HepG2 (cell line): ENCODE results near the gene CTDSPL2. TPM values are rescaled to one million over a fixed set of nuclear protein-coding genes. Genes with fewer than 3 reads are reported as not detected.

Experiments
- AKAP8 ChIP-seq: sonication (generic); formaldehyde crosslinking; IDR thresholded peaks from 2 replicates; pipeline ENCODE4 v1.5.1; 2020; ENCODE audit warnings: mild to moderate bottlenecking, missing genetic modification reagents
- ARID3A ChIP-seq: IDR thresholded peaks from 2 replicates; pipeline ENCODE4 v1.6.1; 2012; ENCODE audit warnings: low read depth, low read length, improper control_type of control experiment
- ARNTL ChIP-seq: sonication (generic); formaldehyde crosslinking; IDR thresholded peaks from 2 replicates; pipeline ENCODE4 v1.4.0; 2020; ENCODE audit warnings: mild to moderate bottlenecking, missing genetic modification reagents
- BRF2 ChIP-seq: sonication (generic); formaldehyde crosslinking; IDR thresholded peaks from 2 replicates; pipeline ENCODE4 v1.8.1; 2022; ENCODE audit warnings: mild to moderate bottlenecking, missing genetic modification reagents
- CENPT ChIP-seq: sonication (generic); formaldehyde crosslinking; IDR thresholded peaks from 2 replicates; pipeline ENCODE4 v1.8.0; 2022; ENCODE audit warnings: low read depth, mild to moderate bottlenecking, moderate library complexity, missing genetic modification reagents
- HNF1A ChIP-seq, 2 experiments: sonication (generic) in 1 of 2; formaldehyde crosslinking in 1 of 2; IDR thresholded peaks; 2 replicates each; pipeline versions ENCODE4 v1.4.0 to v1.6.1; 2016 to 2020; ENCODE audit warnings: borderline replicate concordance in 1 of 2, low read depth in 1 of 2, mild to moderate bottlenecking in 1 of 2, missing genetic modification reagents in 1 of 2
- ISX ChIP-seq: sonication (generic); formaldehyde crosslinking; conservative IDR thresholded peaks from 2 replicates; pipeline ENCODE4 v1.5.0; 2020; ENCODE audit warnings: missing genetic modification reagents
- JARID2 ChIP-seq: sonication (generic); formaldehyde crosslinking; IDR thresholded peaks from 2 replicates; pipeline ENCODE4 v1.8.1; 2023; ENCODE audit warnings: missing genetic modification reagents, inconsistent platforms; ENCODE audit not compliant: insufficient replicate concordance
- JUN ChIP-seq: sonication (generic); formaldehyde crosslinking; IDR thresholded peaks from 2 replicates; pipeline ENCODE4 v1.4.0; 2020; ENCODE audit warnings: mild to moderate bottlenecking, missing genetic modification reagents
- KLF12 ChIP-seq: sonication (generic); formaldehyde crosslinking; IDR thresholded peaks from 2 replicates; pipeline ENCODE4 v1.4.0; 2020; ENCODE audit warnings: missing genetic modification reagents, borderline replicate concordance
- MIER2 ChIP-seq: IDR thresholded peaks from 2 replicates; pipeline ENCODE4 v1.6.1; 2016; ENCODE audit warnings: missing biosample characterization, missing genetic modification reagents
- NR0B2 ChIP-seq: sonication (generic); formaldehyde crosslinking; IDR thresholded peaks from 2 replicates; pipeline ENCODE4 v1.4.0; 2020; ENCODE audit warnings: mild to moderate bottlenecking, missing genetic modification reagents
- PCBP1 ChIP-seq: fragments of 200-400 bp; formaldehyde crosslinking; IDR thresholded peaks from 2 replicates; pipeline ENCODE4 v1.6.1; 2017; ENCODE audit warnings: mild to moderate bottlenecking, low read depth, low read length, borderline replicate concordance
- PHB2 ChIP-seq: fragments of 450-650 bp; IDR thresholded peaks from 2 replicates; pipeline ENCODE4 v1.6.1; 2018; ENCODE audit not compliant: partially characterized antibody
- ZNF17 ChIP-seq: sonication (generic); formaldehyde crosslinking; IDR thresholded peaks from 2 replicates; pipeline ENCODE4 v1.5.0; 2020; ENCODE audit warnings: mild to moderate bottlenecking, missing genetic modification reagents
- ZNF260 ChIP-seq: sonication (generic); formaldehyde crosslinking; IDR thresholded peaks from 2 replicates; pipeline ENCODE4 v1.4.0; 2020; ENCODE audit warnings: missing genetic modification reagents, low read depth, mild to moderate bottlenecking, borderline replicate concordance
- ZNF574 ChIP-seq: sonication (generic); formaldehyde crosslinking; IDR thresholded peaks from 2 replicates; pipeline ENCODE4 v1.4.0; 2020; ENCODE audit warnings: missing genetic modification reagents
- ZNF672 ChIP-seq: sonication (generic); formaldehyde crosslinking; IDR thresholded peaks from 2 replicates; pipeline ENCODE4 v1.8.1; 2022; ENCODE audit warnings: missing genetic modification reagents
- polyA plus RNA-seq, 8 experiments: library from polyadenylated mRNA; depleted of rRNA in 3 of 8; stranded (reverse) in 7 of 8; unstranded in 1 of 8; fragments of >200 nt; fragmentation: Illumina TruSeq in 4 of 8; extraction: Trizol in 4 of 8; gene quantifications; 2 replicates each; pipeline versions ENCODE4 v1.2.1 to v1.2.3, GENCODE V29; 2011 to 2016; ENCODE audit warnings: low read depth in 4 of 8, missing spikeins in 1 of 8, mixed read lengths in 1 of 8; ENCODE audit not compliant: insufficient read depth in 1 of 8
- total RNA-seq, 5 experiments: library from RNA; depleted of rRNA; stranded (reverse); fragments of >200 nt; fragmentation: Illumina TruSeq; extraction: Trizol; gene quantifications; 2 replicates each; pipeline ENCODE4 v1.2.3, GENCODE V29; 2016; ENCODE audit warnings: low read depth in 1 of 5

Gene CTDSPL2
- total and polyA plus RNA-seq, 2 of the 13 experiments (the other 11 are each of a cell fraction or from before 2014, with no cell fraction given), result 37.4 to 56.2 TPM

- no peak for TF ChIP-seq HNF1A (IDR thresholded peaks at IDR 0.05; ENCODE audit: low read depth)
- TF ChIP-seq HNF1A (CRISPR knock-in tag; IDR thresholded peaks at IDR 0.05; ENCODE audit: borderline replicate concordance), result 0 out of 2 replicates have a peak, but pooled peaks have one; percentile 43
- no peak for TF ChIP-seq CENPT
- TF ChIP-seq BRF2 (CRISPR knock-in tag), result peak; percentile 29; the same call in 1 of the 2 replicates
- TF ChIP-seq ARID3A, result no peak
- TF ChIP-seq NR0B2, result no peak
- peak; percentile 81 for TF ChIP-seq AKAP8 (CRISPR knock-in tag)
- TF ChIP-seq KLF12 (CRISPR knock-in tag), result no peak
- peak; percentile 55 for TF ChIP-seq JUN (CRISPR knock-in tag)
- TF ChIP-seq ZNF17 (CRISPR knock-in tag), result no peak
- 0 out of 2 replicates have a peak, but pooled peaks have one; percentile 72 for TF ChIP-seq ZNF260 (CRISPR knock-in tag)
- TF ChIP-seq PHB2, result no peak
- no peak for TF ChIP-seq ZNF672
- no peak for TF ChIP-seq JARID2 (CRISPR knock-in tag)
- no peak for TF ChIP-seq MIER2
- no peak for TF ChIP-seq PCBP1
- TF ChIP-seq ARNTL (CRISPR knock-in tag), result no peak; the same call in 1 of the 2 replicates
- TF ChIP-seq ISX (CRISPR knock-in tag), result peak; percentile 23; the same call in 1 of the 2 replicates
- peak; percentile 98 for TF ChIP-seq ZNF574 (CRISPR knock-in tag)
Observed at GRCh38 chr15:44536962-44537734, 109.7 kb downstream of the CTDSPL2 start, which contains the start of gene EIF3J (continued).
